Ishikawa (cell line): ENCODE measurements around the gene MKRN1.
A peak's percentile ranks its signal among the peaks of the same experiment; 100 is the strongest.

Experiments used
- CEBPB ChIP-seq: IDR thresholded peaks from 2 replicates; pipeline ENCODE4 v1.6.1; 2012
- CREB1 ChIP-seq: IDR thresholded peaks from 2 replicates; pipeline ENCODE4 v1.6.1; 2012; ENCODE audit warnings: low read depth
- EGR1 ChIP-seq: IDR thresholded peaks from 2 replicates; pipeline ENCODE4 v1.6.1; 2012
- EP300 ChIP-seq: IDR thresholded peaks from 2 replicates; pipeline ENCODE4 v1.6.1; 2012; ENCODE audit warnings: borderline replicate concordance
- NFIC ChIP-seq: IDR thresholded peaks from 2 replicates; pipeline ENCODE4 v1.6.1; 2012
- RAD21 ChIP-seq: IDR thresholded peaks from 2 replicates; pipeline ENCODE4 v1.6.1; 2012; ENCODE audit warnings: low read depth
- TAF1 ChIP-seq: IDR thresholded peaks from 2 replicates; pipeline ENCODE4 v1.6.1; 2012; ENCODE audit warnings: low read depth, mild to moderate bottlenecking
- TCF12 ChIP-seq: IDR thresholded peaks from 2 replicates; pipeline ENCODE4 v1.6.1; 2012; ENCODE audit warnings: low read depth
- TEAD4 ChIP-seq: IDR thresholded peaks from 2 replicates; pipeline ENCODE4 v1.6.1; 2012
- YY1 ChIP-seq: IDR thresholded peaks from 2 replicates; pipeline ENCODE4 v1.6.1; 2012; ENCODE audit warnings: low read depth
- ZBTB7A ChIP-seq: IDR thresholded peaks from 2 replicates; pipeline ENCODE4 v1.6.1; 2012; ENCODE audit warnings: low read depth
- TF ChIP-seq, protein P1 (sequence below): IDR thresholded peaks from 2 replicates; pipeline ENCODE4 v1.6.1; 2012
- TF ChIP-seq, protein P2 (sequence below): IDR thresholded peaks from 2 replicates; pipeline ENCODE4 v1.6.1; 2012

Gene MKRN1

DNA sequence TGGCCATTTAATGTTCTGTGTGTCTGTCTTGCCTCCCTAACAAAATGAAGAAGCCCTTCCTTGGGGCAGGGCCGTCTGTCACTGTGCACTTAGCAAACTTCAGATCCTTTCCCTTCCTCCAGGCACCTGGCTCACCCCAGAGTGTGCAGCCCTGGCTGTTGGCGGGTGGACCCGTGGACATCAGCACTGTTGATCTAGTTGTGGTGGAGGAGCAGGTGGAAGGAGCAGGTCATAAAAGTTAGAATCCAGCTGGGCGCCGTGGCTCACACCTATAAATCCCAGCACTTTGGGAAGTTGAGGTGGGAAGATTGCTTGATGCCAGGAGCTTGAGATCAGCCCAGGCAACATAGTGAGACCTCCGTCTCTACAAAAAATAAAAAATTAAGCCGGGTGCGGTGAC is 62.7 kb downstream of the MKRN1 start:
- TF ChIP-seq EP300 (no peak), TCF12 (no peak), EGR1 (no peak), CEBPB (no peak), TAF1 (no peak), TEAD4 (no peak), ZBTB7A (no peak)
- TF ChIP-seq, protein P1, sequence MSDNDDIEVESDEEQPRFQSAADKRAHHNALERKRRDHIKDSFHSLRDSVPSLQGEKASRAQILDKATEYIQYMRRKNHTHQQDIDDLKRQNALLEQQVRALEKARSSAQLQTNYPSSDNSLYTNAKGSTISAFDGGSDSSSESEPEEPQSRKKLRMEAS, result no peak
- TF ChIP-seq, protein P2, sequence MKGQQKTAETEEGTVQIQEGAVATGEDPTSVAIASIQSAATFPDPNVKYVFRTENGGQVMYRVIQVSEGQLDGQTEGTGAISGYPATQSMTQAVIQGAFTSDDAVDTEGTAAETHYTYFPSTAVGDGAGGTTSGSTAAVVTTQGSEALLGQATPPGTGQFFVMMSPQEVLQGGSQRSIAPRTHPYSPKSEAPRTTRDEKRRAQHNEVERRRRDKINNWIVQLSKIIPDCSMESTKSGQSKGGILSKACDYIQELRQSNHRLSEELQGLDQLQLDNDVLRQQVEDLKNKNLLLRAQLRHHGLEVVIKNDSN, result no peak

DNA sequence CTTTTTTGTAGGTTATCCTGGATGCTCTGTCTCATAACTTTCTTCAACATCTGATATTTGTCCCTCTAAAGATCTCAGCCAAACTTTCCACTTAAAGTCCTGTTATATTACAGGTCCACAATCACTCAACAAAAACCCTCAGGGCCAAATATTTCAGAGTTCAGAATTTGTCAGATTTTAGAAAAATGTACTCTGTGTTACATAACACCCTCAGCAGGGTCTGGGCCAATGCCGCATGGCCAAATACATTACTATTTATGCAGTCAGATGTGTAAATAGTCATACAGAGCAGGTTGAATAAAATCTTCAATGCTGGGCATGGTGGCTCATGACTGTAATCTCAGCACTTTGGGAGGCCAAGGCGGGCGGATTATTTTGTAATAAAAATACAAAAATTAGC is 63.9 kb downstream of the MKRN1 start:
- TF ChIP-seq, protein P2, result no peak
- TF ChIP-seq TCF12 (no peak), TAF1 (no peak), TEAD4 (no peak), YY1 (no peak), CREB1 (no peak), NFIC (no peak), CEBPB (no peak), EGR1 (no peak), RAD21 (no peak)
- TF ChIP-seq, protein P1, result no peak

DNA sequence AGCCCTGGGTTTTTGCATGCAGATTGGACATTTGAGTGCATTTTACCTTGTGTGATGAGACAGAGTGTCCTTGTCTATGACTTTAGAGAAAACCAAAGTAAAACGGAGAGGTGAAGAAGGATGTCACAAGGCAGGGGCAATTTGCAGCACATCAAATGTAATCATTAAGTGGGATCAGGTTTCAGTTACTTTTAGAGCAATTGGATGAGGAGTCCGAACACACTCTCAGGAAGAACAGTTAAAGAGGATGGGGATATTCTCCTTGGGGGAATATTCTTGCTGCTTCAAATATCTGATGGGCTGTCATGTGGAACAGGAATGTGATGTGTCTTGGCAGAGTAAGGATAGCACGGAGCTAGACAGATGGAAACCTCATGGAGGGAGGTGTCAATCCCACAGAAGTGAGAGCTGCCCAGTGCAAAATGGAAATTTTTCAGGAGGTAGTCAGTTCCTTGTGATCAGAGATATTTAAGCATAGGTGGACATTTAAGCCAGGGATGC is 74.7 kb downstream of the MKRN1 start:
- no peak for TF ChIP-seq NFIC
- TF ChIP-seq ZBTB7A, result no peak
- TF ChIP-seq, protein P1, result 0 out of 2 replicates have a peak, but pooled peaks have one; percentile 20
- TF ChIP-seq CEBPB, result no peak
- no peak for TF ChIP-seq YY1
- peak; percentile 92 for TF ChIP-seq TEAD4
- TF ChIP-seq CREB1, result no peak
- no peak for TF ChIP-seq TCF12

DNA sequence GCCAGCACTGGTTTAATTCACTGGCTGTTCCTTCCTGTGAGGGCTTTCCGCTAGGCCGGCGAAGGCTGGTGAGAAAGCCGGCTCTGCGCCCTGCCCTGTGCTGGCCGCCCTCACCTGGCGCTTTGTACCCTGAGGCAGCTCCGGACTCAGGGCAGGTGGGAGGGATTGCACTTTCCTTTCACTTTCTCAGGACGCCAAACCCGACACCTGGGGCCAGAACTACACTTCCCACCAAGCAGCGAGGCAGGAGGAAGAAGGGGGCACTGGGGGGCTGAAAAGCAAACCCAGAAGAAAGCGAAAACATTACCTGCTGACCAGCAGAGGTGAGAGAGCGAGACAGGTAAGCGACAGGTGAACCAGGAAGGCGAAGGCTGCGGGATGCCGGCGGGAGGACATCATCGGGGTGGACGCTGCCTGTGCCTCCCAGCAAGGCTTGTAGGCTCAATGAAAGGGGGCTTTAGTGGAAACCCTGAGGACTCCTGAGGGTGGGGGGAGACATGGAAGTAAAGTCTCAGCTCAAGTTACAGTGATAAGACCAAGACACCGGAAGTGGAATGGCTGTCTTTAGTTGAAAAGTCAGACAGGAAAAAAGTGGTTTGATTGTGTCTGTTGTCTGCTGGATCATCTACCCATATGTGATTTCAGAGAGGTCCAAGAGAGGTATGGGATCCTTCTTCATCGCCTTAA is 75.3 kb downstream of the MKRN1 start, which contains the start of gene RAB19:
Gene RAB19, plus strand, starts transcription at position 181 of the 687 bp plus-strand sequence. CDS start 3,589 bp downstream, outside the sequence.
- TF ChIP-seq CREB1 (no peak), TCF12 (no peak)
- TF ChIP-seq, protein P1, result no peak
